Activated CD4-positive, CD25-positive, alpha-beta regulatory T cell treated with anti-CD3 and anti-CD28 coated beads, Interleukin-2, amount 50 U/mL, for 72 hours (primary cell): Measurements from ENCODE around the gene LDHD.
A peak's percentile ranks its signal among the peaks of the same experiment; 100 is the strongest.
"Not testable (repeated sequence)": the region's sequence is repeated elsewhere in the genome, so short reads cannot be mapped to it uniquely, and the experiment has no call there.

Experiments used
- DNase-seq: peaks from one replicate; pipeline ENCODE4 v3.0.0; 2021

Gene LDHD

DNA sequence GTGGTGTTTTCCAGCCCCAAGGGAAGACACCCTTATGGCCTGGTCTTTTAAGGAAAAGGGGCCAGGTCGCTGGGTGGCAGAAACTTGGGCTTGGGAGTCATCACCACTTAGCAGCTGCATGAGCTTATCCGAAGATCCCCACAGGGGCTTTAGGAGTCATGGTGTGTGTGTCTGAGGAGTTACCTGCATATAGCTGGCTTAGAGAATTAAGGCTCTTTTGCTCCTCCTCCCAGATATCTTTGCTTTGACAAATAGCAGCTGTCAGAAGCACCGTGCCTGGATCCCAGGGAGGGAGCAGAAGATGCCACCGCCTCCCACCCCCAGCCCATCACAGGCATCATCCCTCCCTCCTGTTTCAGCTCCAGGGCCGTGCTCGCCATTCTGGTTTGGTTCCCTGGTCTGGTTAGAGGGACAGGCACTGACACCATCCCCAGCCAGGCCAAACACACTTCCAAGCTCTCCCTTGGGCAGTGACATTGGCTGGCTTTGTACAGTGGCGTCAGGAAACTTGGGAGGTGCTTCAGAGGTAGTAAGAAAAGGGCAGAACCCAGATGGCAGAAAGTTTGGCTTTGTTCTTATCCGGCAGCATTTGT lies 17.4 kb downstream of the LDHD start:
- no peak for DNase-seq

DNA sequence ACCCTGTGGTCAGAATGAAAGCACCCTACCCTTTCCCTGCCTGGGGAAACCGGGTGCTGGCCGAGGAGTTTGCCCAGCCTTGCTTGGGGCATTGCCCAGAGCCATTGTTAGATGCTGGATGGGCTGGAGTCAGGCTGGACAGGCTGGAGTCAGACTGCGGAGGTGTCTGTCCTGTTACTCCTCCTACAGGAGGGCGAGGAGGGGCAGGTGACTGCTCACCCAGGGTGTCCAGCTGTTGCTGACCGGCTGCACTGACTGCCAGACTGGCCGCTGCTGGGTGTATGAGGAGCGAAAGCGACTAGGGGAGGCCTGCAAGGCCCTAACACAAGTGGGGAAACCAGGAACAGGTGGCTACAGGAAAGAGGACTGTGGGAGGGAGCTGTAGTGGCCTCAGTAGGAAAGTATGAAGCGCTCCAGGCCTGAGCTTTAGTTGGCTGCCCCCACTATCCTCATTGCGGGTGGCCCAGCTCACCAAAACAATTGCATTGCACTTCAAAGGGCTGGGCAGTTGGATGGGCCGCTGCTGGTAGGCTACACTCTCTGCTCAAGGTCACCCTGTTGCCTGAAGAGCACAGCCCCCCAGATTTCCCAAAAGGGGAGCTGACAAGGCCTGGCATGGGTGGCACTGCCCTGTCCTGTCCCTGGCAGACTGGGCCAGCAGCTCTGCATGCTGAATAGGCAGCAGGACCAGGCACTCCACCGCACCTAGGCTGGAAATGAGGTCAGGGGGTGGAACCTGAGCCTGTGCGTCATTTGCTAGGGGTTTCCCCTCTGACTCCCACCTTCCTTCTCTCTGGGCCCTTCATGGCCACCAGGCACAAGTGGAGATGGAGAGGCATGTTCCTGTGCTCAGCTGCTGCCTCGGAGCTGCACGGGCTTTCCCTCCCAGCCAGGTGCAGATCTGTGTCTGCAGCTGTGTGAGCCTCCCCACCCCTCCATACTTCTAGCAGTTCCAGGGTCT lies 18.4 kb downstream of the LDHD start:
- DNase-seq: peak; percentile 62

DNA sequence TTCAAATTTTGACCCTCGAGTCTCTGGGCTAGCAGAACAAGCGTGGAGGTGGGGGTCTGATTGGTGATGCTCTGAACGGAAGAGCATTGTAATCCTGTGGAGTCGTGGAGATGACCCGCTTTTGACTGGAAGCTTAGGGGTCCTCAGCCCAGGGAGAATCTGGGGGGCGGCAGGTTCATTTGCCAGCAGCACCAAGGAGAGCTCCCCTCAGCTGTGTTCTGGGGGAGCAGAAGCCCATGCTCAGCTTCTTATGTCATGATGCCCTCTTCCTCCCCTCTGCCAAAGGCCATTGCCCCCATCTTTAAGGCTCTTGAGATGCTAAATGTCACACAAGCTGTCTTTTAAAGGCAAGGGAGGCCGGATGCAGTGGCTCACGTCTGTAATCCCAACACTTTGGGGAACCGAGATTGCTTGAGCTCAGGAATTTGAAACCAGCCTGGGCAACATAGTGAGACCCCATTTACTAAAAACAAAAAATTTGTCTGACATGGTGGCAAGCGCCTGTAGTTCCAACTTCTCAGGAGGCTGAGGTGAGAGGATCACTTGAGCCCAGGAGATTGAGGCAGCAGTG lies 19.3 kb downstream of the LDHD start:
- no peak for DNase-seq

DNA sequence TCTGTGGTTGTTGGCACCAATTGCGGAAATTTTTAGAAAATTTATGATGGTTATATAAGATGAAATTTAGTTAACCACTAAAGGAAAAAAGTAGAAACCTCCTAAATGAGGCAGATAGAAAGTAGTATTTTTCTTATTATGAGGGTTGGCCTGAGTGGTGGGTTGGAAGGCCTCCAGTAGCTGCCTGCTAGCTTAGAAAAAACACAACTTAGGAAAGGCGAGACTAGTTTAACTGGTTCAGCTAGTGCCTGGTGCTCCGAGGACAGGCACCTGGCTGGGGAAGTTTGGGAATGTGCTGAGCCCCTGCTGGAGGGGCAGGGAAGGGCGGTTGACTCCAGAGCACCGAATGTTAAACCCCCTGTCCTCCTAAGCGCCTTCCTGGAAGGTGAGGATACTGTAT lies 19.9 kb downstream of the LDHD start:
- DNase-seq: no peak

DNA sequence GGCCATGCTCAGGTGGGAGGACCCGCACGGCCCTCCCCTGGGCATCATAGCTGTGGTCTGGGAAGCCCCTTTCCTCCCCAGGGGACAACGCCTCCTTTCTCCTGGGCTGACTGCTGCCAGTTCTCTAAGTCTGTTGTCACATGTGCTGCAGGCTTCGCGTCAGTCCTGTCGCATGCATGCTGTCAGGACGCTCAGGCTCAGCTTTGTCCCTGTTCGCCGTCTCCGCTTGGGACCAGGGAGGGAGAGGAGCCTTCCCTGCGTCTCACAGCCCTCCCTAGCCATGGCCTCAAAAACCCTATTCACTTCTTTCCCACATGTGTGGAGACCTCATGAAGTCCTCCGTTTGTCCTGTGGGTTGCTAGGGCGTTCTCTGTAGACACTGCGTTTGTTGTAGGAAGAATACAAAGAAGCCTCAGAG lies 21.4 kb downstream of the LDHD start:
- DNase-seq: no peak

DNA sequence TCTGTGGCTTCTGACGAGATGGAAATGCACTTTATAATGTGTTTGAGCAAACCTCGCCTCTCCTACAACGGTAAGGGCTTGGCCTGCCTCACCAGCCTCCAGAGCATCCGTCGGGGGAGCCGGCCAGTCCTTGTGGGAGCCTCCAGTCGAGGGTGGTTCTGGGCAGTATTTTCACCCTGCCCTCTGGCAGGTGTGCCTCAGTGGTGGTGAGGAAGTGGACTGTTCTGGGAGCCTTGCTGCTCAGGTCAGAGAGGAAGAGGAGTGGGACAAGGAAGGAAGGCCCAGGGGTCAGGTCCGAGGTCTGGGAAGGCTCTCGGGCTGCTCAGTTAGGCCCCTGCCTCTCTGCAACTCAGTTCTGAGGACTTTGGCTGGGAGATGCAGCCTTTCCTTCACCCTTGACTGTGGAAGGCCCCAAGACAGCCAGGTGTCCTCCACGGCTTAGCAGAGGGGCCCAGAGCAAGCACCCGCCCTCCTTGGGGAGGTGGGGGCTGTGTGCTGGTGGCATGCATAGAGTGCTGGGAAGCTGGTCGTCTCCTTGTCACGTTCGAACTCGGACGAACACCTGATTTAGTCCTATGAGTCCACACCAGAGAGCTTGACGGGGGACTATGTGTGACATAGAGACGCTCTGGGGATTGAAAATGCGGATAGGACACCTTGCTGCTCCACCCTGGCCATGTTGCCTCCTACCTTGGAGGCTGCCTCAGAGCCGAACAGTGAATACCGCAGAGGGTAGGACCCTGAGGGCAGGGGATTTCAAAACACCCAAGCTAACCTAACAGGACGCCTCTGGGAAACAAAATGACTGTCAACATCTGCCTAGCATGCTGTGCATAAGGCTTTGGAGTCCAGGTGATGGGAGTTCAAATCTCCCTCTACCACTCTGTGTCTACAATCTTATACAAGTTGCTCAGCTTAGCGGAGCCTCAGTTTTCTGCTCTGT lies 22.7 kb downstream of the LDHD start:
- no peak for DNase-seq

DNA sequence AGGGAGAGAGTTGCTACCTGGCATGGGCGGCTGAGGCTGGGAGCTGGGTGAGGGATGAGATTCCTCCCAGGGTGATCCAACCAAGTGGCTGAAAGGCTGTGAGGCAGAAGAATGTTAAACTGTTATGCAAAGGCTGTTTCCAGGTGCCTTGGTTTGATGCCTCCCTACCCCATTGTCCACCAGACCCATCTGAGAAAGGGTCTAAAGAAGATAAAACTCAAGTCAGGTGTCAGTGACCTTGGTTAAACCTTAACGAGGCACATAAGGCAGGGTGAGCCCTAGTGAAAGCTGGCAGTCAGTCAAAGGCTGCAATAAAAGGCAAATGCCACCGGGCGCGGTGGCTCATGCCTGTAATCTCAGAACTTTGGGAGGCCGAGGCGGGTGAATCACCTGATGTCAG lies 23.8 kb downstream of the LDHD start:
- no peak for DNase-seq

DNA sequence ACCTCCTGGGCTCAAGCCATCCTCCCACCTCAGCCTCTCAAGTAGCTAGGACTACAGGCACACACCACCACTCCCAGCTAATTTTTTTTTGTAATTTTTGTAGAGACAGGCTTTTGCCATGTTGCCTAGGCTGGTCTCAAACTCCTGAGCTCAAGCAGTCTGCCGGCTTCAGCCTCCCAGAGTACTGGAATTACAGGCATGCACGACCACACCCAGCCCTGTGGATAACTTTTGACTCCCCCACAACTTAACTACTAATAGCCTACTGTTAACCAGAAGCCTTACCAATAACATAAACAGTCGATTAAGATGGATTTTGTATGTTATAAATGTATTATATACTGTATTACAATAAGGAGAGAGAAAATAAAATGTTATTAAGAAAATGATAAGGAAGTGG lies 25.0 kb downstream of the LDHD start:
- not testable (repeated sequence) for DNase-seq

DNA sequence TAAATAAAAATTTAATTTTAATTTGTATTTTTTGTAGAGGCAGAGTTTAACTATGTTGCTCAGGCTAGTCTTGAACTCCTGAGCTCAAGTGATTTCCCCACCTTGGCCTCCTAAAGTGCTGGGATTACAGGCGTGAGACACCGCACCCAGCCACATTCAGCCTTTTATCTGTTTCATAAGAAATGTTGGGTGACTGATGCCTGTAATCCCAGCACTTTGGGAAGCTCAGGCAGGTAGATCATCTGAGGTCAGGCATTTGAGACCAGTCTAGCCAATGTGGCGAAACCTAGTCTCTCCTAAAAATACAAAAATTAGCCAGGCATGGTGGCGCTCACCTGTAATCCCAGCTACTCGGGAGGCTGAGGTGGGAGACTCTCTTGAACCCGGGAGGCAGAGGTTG lies 25.7 kb downstream of the LDHD start:
- DNase-seq: not testable (repeated sequence)

DNA sequence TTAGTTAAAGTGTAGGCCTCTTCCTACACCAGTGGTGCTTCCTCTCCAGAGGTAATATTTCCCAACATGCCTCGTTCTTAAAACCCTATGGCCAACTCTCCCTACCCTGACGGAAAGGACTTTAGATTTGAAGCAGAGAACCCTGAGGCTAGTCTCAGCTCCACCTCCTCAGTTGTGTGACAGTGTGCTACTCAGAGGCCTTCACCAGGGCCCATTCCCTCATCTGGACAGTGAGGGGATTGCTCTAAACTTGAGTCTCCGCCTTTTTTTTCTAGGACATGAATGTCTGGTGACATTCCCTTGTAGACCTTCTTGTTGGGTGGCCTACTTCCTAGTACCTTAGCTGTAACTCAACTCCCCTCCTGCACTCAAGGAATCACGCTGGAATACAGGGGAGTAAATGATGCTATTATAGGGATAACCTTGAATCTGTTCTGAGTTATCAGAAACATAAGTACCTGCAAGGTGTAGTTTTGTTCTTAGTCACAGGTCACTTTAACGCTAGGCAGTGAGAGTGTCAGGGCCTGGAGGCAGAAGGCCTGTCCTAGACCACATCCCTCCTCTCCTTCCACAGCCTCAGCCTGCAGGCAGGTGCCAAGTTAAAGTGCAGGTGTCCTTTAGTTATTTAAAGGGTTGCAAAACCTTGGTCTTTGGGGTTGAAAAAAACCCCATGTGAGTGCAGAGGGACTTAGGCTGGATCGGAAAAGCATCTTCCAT lies 26.9 kb downstream of the LDHD start:
- no peak for DNase-seq

DNA sequence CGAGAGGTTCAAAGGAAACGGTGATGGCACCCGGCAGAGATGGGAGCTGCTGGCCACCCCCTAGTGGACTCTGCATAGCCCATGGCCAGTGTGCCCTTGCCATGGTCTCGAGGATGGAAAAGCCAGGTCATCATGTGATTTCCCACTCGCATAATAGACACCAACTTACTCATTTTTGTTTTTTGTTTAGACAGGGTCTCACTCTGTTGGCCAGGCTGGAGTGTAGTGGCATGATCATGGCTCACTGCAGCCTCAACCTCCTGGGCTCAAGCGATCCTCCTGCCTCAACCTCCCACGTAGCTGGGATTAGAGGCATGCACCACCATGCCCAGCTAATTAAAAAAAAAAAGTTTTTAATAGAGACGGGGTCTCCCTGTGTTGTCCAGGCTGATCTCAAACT lies 27.6 kb downstream of the LDHD start:
- no peak for DNase-seq

DNA sequence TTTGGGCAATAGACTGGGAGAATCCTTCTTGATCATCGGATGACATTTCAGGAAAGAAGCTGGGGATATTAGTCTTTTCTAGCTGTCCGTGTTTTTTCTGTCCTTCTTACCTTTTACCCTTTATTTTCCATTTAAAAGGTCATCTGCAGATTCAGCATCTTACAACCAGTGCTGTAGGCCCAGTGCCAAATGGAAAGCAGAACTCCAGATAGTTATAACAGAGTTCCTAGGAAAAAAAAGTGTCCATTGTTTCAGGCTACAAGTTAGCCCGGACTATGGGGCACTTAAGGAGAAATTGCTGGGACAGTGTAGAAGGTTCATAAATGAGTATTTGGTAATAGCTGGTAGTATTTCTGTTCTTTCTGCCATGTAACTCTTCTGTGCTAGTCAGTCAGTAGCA lies 28.4 kb downstream of the LDHD start:
- DNase-seq: no peak

DNA sequence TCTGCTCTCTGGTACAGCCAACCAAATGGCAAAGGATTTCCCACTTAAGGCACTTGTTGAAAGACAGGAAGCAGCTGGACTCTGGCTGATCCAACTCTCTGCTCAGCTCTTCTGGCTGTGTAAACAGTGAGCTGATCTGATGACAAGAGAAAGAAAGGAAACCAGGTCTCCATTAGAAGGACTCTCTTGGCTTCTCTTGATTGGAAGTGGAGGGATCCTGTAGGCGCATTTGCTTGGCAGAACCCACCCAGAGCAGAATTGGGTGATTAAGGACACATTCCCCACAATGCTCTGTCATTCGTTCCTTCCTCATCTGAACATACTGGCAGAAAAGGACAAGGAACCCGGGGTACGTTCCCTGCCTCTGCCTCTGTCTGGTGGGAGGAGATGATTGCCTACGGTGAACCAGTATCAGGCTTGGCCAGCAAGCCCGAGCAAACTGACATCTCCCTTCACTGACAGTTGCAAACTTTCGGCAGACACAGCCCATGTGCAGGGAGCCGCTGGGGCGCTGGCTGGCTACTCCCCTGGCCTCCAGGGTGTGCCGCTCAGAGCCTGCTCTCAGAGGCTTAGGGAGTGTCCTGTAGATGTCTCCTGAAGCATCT lies 29.1 kb downstream of the LDHD start:
- no peak for DNase-seq

DNA sequence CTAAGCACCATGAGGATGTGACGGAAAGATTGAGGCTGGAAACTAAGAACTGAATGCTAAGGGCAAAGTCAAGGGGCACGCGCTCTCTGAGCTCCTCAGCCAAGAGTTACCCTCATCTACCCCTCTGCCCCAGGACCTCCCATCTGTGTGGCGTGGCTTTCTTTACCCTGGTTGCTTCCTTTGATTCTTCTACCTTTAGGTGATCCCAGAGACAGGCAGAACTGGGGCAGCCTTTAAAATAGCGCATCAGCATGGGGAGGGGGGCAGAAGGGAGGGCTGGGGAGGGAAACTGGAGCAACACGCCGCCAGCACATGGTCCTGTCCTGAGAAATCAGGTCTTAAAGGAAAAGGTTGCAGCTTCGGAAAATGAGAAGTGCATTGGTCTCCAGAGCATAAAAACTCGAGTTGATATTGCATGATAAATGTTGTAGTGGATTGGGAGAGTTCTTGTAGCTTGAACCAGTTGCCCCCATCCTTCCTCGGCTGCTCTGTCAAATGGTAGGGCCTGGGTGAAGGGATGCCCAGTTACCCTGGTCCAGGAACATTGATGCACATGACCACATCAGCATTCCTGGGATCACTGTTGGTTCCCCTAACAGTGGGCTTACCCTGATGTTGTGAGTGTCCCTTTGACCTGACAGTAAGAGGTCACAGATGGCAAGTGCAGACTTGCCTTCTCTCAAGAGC lies 29.7 kb downstream of the LDHD start:
- DNase-seq: no peak

DNA sequence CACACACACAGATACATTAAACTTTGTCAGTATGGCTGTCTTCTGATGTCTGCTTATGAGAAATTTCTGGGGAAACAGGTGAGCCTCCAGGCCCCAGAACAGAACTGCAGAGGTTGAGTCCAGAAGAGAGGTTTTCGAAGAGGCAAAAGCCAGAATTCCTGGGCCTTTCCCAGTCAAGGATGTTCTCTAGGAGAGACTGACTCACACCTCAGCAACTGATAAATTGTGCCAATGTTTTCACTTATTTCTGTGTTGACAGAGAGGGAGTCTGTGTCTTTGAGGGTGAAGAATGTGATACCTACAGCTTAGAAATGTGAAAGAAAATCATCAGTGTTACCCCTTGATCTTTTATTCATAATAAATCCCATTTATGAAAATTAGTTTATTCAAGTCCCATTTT lies 30.3 kb downstream of the LDHD start:
- DNase-seq: no peak

DNA sequence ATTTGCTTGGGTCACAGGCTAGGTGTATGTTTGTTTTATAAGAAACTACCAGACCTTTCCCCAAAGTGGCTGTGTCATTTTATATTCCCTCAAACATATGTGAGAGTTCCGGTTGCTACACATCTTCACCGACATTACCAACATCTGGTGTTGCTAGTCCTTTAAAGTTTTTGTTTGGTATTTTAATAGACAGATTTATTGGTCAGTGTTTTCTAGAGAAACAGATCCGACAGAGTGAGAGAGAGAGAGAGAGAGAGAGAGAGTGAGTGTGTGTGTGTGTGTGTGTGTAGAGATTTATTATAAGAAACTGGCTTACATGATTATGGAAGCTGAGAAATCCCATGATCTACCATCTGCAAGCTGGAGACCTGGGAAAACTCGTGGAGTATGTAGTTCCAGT lies 31.0 kb downstream of the LDHD start:
- DNase-seq: no peak

DNA sequence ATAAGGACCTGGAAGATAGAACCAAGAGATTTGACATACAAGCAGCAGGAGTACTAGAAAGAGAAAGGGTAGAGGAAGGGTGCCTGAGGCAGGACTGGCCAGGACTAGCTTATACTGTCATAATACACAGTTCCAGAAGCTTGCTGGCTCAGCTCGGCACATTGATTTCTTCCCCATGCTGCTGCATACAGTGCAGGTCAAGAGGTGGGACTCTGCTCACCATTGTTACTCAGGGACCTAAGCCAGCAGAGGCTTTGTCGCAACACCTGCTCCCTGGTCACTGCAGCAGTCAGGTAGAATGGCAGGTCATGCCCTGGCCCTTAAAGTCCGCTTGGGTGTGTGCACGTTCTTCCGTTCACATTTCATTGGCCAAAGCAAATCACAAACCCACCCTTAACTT lies 32.8 kb downstream of the LDHD start:
- DNase-seq: no peak

DNA sequence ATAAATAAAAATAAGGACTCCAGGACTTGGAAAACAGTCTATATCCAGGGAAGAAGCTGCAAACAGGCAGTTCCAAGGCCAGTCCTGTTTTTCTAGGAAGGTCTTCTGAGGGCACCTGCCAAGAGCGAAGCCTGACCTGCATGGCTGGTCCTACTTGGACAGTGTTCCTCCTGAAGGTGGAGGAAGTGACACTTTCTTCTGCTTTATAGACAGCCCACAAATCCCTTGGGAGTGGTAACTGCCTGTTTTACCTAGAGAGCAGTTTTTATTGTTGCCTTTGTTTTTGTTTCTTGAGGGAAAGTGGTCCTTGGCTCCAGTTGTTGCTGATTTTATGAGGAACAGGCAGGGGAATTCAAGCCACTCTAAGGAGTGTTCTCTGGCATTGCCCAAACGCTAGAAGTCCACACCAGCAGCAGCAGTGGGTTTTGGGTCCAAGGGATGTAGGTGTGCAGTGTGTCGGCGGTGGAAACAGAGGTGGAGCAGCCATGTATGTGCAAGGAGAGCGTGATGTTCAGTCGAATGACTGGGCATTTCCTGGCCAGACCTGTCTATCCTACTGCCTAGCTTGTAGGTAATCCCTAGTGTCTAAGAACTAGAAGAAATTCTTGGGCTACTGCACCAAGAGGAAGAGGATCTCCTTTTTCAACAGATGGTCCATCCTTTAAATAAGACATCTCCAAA lies 35.3 kb downstream of the LDHD start:
- no peak for DNase-seq

DNA sequence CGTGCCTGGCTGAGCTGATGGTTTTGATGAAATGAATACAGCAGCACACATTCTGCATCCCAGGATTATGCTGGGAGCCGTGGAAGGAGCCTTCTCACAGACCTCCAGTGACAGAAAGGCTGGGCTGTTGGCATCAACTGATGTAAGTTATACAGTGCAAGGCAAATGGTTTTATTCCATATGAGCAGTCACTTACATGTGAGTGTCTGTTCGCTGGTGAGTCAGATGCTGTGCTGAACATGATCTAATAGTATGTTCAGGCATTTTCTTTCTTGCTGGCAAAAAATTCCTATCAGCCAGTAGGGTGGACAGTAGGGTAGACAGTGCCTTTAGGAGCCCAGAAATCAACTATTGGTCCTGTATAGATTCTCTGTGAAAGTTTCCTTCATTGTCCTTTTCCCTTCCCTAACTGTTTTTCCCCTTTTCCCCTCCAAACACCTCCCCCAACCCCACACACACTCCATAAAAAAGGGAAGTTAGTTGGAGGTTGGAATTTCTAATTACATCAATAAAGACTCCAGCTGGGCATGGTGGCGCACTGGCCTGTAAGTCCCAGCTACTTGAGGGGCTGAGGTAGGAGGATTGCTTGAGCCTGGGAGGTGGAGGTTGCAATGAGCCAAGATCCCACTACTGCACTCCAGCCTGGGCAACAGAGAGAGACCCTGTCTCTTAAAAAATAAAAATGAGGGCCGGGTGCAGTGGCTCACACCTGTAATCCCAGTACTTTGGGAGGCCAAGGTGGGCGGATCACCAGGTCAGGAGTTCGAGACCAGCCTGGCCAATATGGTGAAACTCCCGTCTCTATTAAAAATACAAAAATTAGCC lies 36.2 kb downstream of the LDHD start:
- DNase-seq: no peak
